Stromal cell of bone marrow (primary cell): ENCODE results near the gene TBC1D30.

Source experiments
- DNase-seq: peaks from one replicate; pipeline ENCODE4 v3.0.0-alpha.2; 2012; ENCODE audit warnings: low read depth

The TBC1D30 gene

GRCh38 chr12:64864319-64864718 is 39.9 kb downstream of the TBC1D30 start:
- no peak for DNase-seq

DNA sequence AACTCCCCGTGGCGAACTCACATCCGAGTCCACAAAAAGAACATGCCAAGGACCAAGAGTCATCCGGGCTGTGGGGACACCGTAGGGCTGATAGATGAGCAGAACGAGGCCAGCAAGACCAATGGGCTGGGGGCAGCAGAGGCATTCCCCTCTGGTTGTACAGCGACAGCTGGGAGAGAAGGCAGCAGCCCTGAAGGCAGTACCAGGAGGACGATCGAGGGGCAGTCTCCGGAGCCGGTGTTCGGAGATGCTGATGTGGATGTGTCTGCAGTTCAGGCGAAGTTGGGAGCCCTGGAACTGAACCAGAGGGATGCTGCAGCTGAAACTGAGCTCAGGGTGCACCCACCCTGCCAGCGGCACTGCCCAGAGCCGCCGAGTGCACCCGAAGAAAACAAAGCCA is 50.7 kb downstream of the TBC1D30 start:
- DNase-seq = no peak

DNA sequence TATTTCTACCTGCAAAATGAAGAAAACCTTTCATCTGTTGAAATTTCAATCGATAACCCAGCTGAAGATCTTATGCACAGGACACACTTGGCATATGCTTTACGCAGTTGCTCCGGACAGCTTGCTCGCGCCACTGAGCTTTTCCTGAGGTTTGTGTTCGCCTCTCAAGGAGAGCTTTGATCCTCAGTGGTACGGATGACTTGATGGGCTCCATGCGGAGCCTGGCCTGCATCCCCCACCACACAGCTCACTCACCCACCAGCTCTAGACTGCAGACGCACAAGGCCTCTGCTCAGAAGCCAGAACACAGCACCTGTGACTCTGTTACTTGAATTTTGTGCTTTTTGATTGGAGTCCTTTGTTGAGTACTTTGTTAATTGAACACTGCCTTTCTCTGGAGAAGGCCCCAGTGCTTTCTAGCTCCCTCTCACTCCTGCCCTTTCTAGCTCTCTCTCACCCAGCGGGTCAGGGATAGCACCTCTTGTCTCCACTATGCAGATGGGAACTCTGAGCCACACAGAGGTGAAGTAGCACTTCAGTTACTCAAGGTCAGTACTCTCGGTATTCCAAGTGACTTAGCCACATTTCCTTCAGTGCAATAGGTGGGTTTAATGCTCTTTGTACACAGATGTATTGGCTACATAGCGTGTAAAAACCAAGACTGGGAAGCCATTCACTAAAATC is 52.1 kb downstream of the TBC1D30 start:
- DNase-seq = no peak

GRCh38 chr12:64877363-64878004 is 53.0 kb downstream of the TBC1D30 start:
- no peak for DNase-seq

DNA sequence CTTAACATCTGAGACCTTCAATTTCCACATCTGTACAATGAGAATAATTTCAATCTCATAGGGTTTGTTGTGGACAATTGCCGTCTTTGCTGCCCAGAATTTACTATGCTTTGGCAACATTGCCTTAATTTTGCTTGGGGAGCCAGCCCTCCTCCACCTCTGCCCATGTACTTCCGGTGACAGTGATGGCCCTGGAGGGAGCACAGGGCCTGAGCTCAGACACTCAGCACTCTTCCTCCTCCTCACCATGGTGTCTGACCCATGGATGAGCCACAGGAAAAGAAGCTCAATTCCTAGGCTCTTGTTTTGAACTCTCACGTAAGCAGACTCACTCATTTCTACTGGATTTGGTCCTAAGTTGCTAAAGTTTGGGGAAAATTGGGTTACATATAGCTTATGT is 58.2 kb downstream of the TBC1D30 start:
- DNase-seq = no peak

DNA sequence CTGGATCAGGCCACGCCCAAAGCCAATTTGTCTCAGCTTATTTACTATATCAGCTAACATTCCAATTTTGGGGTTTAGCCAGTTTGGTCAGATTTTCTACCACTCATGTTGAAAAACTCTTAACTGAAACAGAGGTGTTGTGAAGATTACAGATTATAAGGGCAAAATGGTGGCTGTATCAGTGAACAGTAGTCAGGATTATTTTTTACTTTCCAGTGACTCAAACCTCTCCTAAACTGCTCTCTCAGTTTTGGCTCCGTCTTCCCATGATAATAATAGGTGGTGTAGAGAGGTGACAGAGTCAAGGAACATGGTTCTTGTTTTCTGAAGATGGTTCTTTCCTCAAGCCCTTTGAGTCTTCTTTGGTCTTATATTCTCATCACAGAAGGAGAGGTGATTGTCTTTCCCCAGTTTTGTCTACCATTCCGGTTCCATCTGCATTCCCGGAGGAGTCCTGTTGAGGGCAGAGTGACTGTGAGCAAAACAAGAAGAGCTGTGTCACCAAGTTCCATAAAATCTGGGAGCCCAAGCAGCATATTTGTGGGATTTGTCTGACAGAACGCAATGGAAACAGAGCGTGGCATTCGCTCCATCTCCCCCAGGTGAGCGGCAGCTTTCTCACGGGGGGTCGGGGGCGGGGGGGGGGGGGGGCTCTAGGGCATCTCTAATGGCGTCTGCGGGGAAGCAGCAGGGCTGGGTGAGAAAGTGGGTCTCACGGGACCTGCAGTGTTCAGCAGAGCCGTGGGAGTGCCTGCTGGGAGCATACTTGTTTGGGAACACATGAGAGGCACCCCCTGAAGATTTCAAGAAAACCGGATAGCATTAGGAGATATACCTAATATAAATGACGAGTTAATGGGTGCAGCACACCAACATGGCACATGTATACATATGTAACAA is 59.1 kb downstream of the TBC1D30 start:
- DNase-seq = no peak

DNA sequence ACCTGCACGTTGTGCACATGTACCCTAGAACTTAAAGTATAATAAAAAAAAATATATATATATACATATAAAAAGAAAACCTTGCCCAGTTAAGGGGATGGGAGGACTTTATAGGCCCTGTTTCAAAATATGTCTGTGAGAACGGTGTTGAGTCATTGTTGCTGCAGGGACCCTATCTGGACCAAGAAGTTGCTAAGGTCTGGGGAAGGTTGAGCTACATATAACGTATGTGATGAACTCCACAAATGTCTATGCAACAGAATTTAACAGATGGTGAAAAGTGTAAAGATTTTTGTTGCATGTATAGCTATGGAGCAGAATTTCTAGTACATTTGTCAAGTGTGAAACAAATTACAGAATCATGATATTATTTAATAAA is 59.7 kb downstream of the TBC1D30 start:
- DNase-seq = no peak

GRCh38 chr12:64884728-64885127 is 60.3 kb downstream of the TBC1D30 start:
- DNase-seq = no peak

DNA sequence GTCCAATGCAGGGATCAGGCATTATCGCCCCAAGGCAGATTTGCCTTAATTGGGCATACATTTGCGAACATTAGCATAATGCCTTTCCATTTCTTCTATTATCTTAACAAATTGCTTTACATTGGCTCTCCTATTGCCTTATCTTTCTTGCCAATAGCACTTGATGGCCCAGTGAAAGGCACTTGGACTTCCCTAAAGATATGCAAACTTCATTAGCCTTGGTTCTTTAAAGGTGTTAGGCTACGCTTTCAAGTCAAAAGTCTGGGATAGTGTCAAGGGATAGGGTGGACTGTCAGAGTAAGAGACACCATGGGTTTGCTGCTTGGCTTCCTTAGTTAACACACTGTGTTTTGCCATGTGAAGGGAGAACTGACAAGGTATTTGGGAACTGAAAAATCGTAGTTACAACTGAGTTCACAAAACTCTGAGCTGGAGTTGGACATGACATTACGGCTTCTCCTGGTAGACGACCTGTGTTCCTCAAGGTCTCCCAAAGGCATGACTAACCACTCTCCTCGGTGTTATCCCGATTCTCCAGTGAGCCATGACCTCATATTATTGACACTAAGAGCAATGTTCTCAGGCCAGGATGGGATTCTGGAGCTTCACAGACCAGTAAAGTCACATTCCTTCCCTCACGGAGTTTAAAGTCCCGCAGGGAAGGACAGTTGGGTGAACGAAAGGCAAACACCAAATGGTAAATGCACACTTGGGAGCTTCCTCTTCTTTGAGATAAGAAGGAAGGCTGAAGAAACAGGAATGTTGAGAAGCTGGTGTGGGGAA is 65.2 kb downstream of the TBC1D30 start:
- no peak for DNase-seq

DNA sequence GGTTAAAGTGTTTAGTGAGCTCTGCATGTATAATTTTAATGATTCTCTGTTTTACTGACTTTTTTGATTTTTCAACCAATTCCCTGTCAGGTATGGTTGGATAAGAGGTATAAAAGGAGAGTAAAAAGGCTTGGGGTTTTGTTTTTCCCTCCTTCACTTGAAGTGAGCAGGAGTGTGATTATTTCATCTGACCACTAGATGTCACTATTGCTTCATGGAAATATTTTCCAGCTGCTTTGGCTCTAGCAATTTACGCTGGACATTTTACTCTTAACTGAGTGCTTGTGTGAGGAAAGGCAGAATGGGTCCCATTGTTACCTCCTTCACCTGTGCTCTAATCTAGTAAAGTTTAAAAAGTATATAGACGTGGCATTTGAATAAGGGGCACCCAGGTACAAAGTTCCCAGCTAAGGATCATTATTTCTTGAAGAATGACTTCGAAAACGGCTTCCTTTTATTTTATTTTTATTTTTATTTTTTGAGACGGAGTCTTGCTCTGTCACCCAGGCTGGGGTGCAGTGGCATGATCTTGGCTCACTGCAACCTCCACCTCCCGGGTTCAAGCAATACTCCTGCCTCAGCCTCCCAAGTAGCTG is 66.5 kb downstream of the TBC1D30 start:
- DNase-seq = peak; percentile 46

DNA sequence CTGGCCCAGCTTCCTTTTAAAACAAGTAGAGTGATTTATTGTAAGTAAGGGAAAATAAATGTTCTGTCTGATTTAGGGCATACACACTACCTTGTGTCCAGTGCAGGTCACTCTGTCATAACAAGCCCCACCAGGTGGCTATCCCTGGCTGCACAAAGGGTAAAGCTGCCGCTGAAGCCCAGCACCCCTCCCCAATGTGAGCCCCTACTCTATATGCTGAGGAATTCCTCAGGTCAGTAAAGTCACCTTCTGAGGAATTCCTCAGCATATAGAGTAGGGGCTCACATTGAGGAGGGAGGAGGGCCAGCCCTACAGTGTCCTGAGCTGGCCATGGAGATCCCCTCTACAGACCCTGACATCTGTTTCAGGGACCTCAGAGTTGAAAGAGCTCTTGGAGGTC is 67.2 kb downstream of the TBC1D30 start:
- DNase-seq = no peak

DNA sequence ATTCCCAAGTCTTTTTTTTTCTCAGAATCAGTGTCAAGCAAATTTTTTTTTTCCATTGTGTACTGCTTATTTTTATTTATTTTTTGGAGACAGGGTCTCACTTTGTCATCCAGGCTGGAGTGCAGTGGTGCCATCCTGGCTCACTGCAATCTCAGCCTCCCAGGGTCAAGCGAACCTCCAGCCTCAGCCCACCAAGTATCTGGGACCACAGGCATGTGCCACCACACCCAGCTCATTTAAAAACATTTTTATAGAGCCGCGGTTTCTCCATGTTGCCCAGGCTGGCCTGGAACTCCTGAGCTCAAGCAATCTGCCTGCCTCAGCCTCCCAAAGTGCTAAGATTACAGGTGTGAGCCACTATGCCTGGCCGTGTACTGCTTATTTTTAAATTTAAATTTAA is 68.1 kb downstream of the TBC1D30 start:
- no peak for DNase-seq

- peak; percentile 63 for DNase-seq
These were observed 69.5 kb downstream of the TBC1D30 start for GRCh38 chr12:64893961-64894360.

- DNase-seq = no peak
These were observed 70.5 kb downstream of the TBC1D30 start for GRCh38 chr12:64894827-64895475.

- DNase-seq = peak; percentile 35
These were observed 71.1 kb downstream of the TBC1D30 start for GRCh38 chr12:64895526-64895925.

- no peak for DNase-seq
These were observed 76.1 kb downstream of the TBC1D30 start for GRCh38 chr12:64900540-64900939.

DNA sequence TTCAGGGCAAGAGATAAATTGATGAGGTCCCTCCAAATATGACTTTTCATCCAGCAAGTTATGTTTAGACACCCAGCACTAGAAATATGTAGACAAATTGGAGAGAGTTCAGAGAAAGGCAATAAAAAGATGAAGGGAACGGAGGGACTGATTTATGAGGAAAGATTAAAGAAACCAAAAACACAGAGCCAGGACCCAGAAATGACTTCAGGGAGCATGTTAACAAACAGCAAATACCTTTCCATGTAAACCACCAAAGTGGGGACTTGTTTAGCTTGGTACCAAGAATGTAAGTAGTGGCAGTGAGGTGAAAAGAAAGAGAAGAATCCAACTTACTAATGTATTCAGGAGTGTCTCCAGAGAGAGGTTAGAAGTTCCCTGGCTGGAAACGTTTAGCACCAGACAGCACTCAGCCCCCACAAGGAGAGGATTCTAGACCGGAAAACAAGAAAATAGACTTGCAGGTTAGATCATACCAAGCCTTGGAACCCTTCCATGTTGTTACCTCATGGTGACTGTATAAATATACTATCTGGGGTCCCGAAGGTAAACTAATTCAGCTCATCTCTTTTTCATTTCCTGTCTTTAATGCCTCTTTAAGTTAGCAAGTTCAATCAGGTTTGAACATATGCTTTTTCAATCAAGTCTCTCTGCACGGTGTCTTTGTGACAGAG is 79.2 kb downstream of the TBC1D30 start:
- no peak for DNase-seq

DNA sequence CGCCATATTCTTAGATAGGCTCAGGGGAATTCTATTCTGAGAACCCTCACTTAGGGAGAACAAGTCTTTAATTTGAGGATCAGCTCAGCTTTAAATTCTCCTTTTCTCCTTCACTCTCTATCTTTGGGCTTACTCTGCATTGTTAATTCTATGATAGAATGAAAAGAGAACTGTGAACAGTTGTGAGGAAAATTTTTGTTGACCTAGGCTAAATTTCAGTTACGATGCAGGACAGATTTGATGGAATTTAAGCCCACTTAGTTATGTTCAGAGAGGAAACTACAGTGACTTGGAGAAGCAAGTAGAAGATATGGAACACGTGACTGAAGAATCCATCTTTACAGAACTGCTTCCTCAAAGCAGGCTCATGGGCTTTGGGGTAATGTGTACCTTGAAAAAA is 82.7 kb downstream of the TBC1D30 start:
- DNase-seq = no peak

DNA sequence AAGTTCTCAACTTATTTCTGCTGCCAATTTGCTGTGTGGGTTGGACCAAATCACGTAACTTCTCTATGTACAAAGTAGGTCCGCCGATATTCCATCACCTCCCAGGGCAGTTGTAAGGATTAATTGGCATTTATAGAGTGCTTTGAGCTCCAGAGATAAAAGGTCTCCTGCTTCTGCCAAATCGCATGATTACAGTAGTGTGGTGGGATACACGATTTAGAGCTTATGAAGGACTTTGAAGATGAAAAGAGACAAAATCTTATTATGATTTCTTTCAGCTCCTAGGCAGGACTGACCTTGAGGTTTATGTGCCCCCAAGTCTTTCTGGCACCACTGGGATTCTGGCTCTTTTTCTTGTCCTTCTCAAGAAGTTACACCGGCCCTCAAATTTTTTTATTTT is 84.7 kb downstream of the TBC1D30 start:
- DNase-seq = no peak

DNA sequence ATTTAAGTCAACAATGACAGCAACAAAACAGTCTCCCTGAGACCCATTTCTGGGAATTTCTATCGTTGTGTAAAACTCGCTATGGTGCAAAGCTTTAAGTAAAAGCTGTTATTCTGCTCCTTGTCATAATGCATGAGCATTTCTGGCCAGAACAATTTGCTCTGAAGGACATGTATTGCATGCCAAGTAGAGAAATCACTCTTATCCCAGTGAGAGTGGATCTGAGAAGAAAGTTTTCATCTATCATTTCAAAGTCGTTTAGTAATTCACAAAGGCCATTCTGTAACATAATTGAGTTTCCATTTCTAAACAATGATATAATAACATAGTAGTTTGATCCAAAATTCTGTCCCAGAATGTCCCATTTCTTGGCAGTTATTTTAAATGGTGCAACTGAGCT is 86.6 kb downstream of the TBC1D30 start:
- DNase-seq = no peak

GRCh38 chr12:64911912-64912311 is 87.5 kb downstream of the TBC1D30 start:
- DNase-seq = no peak
